GM20431 (cell line): ENCODE results near the gene TEX13D.
"Not testable (repeated sequence)": the region's sequence is repeated elsewhere in the genome, so short reads cannot be mapped to it uniquely, and the experiment has no call there.

ENCODE experiments used
- in situ Hi-C: fragments of 300-500 bp; cut with MseI, MboI; formaldehyde crosslinking; loops from one replicate; pipeline ENCODE4 v1.15.0; 2020; ENCODE audit warnings: low sequenced_read_pairs; ENCODE audit not compliant: unreplicated experiment

TEX13D gene

DNA sequence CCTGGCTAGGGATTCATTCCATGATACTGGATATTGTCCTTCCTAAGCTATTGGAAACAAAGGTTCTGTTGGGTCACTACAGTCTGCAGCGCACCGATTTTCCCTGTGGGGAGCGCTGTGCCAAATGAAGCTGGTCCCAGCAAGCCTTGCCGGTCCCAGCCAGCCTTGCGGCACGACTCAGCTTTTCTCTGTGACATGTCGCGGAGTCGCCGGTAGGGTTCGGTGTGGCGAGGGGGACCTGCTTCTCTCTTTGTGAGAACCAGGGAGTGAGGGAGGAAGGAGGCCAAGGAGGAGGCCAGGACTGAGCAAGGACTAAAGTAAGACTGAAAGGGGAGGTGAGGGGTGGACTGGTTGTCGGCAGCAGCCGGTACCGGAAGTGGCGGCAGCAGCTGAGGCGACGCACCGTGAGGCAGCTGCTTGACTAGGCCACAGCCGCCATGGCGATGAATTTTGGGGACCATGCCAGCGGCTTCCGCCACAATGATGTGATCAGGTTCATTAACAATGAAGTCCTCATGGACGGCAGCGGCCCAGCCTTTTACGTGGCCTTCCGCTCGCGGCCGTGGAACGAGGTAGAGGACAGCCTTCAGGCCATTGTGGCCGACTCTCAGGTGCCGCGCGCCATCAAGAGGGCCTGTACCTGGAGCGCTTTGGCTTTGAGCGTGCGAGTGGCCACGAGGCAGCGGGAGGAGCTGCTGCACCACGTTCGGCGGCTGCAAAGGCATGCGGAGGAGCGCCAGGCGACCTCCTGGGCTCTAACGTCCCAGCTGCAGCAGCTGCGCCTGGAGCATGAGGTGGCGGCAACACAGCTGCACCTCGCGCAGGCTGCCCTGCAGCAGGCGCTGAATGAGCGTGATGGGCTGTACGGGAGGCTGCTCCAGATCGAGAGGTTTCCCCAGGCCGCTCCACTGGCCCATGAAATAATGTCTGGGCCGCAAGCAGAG lies at the start of gene TEX13D:
Gene TEX13D (plus strand): TSS at position 180 of the 944 bp plus-strand sequence. CDS start 258 bp downstream, at position 438.
- in situ Hi-C loops = no loop called here

DNA sequence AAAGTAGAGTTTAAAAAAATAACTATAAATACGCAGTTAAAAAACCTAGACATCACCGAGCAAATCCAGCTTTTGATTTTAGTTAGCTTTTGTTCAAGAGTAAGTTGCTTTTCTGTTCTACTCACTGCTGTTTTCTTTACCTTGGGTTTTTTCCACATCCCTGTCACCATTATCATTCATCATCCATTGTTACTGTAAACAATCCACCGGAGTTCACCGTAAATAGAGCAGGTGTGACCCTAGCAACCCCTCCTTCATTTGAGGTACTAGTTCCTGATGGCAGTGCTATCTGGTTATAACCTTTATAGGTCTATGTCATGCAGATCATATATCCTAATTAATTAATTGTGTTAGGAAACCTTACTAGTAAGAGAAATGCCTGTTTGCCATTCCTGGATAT lies 43.0 kb upstream of the TEX13D start:
- in situ Hi-C loops = no loop called here

DNA sequence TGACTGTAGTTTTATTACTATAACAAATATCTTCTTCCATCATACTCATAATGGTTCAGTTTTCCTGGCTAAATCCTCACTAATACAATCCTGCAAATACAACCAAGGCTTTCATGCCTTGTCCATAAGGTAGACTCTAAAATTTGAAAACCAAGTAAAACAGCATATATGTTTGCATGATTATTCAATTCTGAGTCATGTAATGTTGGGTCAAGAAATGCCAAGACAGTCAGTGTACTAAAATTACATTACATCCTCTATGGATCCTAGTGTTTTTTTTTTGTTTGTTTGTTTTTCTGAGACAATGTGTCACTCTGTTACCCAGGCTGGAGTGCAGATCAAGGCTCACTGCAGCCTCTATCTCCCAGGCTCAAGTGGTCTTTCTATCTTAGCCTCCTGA lies 38.6 kb upstream of the TEX13D start:
- in situ Hi-C loops = no loop called here

DNA sequence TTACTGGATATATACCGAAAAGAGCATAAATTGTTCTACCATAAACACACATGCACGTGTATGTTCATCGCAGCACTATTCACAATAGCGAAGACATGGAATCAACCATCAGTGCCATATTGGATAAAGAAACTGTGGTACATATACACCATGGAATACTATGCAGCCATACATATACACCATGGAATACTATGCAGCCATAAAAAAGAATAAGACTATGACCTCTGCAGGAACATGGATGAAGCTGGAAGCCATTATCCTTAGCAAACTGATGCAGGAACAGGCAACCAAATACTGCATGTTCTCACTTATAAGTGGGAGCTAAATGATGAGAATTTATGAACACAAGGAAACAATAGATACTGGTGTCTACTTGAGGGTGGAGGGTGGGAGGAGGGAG lies 33.1 kb upstream of the TEX13D start:
- in situ Hi-C loops = not testable (repeated sequence)

DNA sequence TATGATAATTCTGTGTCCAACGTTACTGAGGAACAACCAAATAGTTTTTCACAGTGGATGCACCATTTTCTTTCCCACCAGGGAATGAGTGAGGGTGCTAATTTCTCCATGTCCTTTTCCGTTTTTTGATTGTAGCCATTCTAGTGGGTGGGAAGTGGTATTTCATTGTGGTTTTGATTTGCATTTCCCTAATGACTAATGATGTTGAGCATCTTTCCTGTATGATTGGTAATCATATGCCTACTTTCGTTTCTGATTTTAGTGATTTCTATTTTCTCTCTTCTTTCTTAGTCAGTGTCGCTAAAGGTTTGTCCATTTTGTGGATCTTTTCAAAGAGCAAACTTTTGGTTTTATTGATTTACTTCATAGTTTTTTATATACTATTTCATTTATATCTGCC lies 32.1 kb upstream of the TEX13D start:
- in situ Hi-C loops = no loop called here

DNA sequence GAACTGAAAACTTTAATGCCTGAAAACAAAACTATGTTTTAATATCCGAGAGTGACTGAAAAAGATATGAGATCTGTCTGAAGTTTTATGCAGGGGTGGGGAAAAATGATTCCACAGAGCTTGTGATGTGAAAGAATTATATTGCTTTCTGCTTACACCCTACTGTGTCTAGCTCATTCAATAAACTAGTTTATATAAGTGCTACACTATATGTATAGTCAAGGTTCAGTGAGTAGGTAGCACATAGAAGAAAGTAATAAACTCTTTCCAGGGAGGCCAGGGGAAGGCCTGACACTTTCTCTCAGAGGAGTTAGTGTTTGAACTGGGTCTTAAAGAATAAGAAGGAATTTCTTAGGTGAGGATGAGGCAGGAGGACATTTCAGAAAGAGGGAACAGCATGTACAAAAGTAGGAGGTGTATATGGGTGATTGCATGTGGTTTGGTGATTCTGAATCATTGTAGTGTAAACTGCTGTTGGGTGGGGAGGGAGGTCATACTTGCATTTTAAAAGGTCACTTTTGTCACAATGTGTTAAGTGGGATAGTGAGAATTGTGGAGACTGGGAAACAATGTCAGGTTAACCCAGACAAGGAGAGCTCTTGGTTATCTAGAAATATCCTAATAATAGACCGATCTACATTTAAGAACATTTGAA lies 25.1 kb upstream of the TEX13D start:
- in situ Hi-C loops = no loop called here

DNA sequence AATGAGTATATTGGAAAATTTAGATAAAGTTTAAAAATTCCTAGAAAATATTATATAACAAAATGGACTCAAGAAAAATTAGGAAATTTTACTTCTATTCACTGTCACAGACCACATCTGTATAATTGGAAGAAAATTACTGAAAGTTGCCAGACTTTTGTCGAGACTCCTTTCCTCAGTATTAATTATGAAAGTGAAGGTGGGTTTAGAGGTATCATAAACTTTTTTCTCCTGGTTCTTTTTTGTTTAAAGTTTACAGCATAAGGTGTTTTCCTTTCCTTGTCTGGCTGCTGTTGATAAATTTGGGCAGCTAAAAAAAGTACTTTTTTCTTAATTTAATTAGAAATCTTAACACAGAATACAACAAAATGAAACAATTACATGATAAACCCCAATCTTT lies 6.7 kb upstream of the TEX13D start:
- in situ Hi-C loops = no loop called here

DNA sequence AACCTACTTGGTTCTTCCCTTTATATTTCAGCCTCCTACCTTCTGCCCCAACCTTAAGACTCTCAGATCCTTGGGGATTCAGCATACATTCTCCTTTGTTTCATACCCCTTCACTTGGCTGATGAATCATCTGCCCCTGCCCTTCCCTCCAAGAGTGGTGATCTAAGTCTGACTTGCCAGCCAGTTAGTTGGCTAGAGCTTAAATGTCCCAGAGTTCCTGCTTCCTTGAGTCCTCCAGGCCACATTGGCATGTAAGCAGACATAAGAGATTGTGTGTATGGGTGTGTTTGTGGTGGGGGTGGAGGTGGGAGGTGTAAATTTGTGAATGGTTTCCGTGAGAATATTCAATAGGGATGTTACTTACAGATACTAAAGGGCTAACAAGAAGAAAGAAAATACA lies 3.7 kb upstream of the TEX13D start:
- in situ Hi-C loops = no loop called here

DNA sequence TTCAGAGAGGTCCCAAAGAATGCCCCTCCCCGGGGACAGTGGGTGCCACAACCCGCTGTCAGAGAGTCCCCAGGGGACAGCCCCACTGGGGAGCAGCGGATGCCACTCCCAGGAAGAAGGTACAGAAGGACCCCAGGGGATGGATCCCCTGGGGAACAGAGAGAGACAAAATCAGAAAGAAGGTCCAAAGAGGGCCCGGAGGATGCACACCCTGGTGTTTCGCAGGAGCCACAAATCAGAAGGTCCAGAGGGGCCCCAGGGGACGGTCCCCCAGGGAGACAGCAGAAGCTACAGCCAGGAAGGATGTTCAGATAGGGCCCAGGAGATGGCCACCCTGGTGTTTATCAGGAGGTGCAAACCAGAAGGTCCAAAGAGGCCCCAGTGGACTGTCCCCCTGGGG lies 1.4 kb downstream of the TEX13D start:
- in situ Hi-C loops = no loop called here

DNA sequence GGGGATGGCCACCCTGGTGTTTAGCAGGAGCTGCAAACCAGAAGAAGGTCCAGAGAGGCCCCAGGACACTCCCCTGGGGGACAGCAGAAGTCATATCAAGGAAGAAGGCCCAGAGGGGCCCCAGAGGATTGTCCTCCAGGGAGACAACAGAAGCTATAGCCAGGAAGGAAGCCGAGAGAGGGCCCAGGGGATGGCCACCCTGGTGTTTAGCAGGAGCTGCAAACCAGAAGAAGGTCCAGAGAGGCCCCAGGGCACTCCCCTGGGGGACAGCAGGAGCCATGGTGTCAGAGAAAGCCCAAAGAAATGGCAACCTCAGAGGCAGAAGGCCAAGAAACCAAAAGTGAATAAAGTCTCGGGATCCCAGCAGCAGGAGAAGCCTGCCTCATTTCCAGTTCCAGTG lies 2.1 kb downstream of the TEX13D start:
- in situ Hi-C loops = not testable (repeated sequence)

DNA sequence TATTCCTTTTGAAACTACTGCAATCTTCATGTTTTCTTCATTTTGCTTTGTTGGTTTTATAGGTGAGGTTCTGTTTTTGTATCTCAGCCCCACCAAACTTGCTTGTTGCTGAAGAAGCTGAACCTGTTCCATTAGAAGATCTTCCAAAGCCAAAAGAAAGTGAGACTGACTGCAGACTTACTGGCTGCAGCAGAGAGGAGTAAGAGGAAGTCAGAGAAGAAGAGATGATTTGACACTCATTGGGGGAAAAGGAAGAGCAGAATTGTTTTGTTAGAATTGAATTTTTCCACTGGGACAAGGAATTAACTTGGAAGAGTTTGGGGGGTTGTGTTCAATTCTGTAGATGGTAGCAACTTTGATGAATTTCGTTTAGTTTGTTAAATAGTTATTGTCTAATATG lies 3.1 kb downstream of the TEX13D start:
- in situ Hi-C loops = no loop called here

DNA sequence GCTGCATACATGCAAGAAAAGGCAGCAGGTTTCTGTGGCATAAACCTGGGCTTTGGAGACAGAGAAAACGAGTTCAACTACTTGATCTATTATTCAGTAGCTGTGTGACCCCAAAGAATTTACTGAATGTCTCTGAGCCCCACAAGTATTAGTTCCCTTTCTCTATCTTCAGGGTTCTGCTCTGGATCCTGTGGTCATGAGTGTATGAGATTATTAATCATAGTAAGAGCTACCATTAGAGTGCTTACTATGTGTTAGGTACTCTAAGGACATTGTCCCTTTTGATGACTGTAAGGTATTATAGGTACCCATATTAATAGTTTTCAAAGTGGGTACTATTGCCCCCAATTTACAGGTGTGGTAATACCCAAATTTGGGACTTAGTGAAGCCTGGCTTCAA lies 5.5 kb downstream of the TEX13D start:
- in situ Hi-C loops = no loop called here

DNA sequence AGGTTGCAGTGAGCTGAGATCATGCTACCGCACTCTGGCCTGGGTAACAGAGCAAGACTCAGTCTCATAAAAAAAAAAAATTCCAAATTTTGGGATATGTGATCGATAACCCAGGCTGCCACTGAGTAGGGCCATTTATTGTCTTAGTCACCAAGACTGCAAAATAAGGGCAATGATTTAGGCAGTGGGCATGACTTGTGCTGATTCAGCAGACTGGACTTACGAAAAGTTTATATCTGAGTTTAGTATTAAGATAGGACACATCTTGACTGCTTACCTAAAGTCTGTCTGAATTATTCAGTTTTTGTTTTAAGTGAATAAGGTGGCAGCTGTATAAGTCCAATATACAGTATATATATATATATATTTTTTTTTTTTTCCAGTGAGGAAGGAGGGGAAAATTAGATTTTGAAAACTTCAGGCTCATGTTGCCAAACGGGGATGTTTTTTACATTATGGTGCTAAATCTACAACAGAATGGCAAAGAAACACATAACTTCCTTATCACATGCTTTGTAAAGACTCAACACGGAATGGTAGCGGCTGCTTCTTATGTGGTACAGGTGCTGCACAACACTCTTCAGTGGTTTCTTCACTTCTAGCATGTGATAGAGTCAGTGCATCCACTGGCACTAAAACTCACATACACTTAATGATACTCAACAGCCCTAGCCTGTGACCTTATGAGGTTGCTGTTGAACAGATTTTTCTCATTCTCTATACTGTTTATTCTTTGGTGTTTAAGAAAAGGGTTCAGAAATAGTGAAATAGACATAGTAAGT lies 6.5 kb downstream of the TEX13D start:
- in situ Hi-C loops = no loop called here

DNA sequence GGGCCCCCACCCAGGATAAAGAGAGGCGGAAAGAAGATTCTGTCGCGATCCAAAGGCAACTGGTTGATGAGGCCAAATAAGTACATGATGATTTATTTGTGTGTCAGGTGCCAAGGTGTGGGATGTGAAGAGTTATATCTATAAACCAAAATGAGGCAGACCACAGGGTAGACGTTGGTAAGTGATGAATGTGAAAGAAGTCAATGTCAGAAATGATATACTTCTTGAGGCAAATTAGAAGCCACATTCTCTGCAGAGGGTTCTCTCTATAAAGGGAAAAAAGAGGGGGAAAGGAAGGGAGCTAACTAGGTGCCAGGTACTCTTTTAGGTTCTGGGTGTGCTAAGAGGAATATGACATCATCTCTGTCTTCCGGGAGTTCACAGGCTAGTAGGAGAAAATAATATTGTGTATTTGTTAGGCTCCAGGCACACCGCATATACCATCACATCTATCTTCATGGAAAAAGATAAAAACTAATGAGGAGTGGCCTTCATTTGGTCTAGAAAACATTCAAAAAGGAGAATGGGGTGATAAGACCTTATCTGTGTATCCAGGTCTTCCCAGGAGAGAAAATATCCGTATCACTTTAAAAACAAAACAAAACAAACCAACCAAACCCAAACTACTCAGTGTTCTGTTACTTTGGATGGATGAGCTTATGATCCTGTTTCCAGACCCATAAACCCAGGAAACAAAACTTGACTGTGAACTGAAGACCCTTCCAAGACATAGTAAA lies 9.1 kb downstream of the TEX13D start:
- in situ Hi-C loops = no loop called here

DNA sequence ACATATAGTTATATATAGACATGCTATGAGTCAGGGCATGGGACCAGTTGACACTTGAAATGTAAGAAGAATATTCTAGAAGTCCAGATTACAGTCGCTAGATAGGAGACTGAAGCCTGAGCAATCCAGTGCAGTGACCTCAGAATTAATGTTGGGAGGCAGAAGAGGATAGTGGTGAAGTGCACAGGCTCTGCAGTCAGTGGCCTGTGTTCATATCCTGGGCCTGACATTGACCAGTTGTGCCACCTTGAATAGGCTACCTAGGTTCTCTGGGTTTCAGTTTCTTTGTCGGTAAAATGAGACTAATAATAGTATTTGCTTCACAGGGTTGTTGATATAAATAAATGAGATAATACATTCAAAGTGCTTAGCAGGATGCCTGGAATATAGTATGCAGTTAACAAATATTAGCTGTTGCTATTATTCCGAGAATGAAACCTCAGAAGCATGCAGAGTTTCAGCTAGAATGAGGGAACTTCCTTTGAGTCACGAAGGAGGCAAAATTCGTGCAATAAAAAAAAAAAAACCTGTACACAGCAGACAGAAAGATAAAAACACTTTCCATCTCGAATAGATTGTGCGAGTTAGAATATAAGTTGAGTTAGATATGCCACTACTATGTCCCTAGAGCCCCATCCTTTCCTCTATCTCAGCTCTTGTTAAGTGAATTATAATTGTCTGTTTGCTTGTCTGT lies 9.9 kb downstream of the TEX13D start:
- in situ Hi-C loops = no loop called here

DNA sequence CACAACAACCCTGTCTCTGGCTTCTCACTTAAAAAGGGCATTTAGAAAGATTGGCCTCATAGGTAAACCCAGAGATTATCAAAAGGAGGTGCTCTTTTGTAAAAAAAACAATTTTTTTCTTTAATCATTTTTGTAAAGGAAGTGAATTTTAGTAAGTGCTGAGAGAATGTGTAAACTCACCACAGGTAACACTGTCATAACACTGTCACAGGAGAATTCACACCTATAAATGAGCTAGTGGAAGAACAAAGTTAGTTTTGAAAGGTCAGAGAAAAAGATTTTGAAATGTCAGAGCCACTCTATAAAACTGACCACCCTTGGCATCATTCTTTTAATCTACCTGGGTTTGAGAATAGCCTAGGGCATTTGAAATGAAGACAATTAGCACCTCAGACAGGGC lies 10.6 kb downstream of the TEX13D start:
- in situ Hi-C loops = no loop called here

DNA sequence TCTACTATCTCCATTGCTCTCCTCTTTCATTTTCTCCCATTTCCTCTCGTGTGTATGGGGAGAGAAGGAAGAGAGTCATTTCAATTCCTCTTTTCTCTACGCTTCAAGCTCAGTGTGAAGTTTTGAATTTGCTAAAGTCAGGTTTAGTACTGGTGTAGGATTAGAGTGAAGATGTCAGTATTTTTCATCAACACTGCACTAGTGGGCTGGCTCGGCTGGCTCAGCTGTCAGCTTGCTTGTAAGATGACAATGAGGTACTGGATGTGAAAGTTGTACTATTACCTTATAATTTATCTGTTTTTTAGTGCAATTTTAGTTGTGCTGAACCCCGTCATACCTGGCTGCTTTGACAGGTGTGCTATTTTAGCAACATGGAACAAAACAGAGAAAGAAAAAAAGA lies 11.8 kb downstream of the TEX13D start:
- in situ Hi-C loops = no loop called here

DNA sequence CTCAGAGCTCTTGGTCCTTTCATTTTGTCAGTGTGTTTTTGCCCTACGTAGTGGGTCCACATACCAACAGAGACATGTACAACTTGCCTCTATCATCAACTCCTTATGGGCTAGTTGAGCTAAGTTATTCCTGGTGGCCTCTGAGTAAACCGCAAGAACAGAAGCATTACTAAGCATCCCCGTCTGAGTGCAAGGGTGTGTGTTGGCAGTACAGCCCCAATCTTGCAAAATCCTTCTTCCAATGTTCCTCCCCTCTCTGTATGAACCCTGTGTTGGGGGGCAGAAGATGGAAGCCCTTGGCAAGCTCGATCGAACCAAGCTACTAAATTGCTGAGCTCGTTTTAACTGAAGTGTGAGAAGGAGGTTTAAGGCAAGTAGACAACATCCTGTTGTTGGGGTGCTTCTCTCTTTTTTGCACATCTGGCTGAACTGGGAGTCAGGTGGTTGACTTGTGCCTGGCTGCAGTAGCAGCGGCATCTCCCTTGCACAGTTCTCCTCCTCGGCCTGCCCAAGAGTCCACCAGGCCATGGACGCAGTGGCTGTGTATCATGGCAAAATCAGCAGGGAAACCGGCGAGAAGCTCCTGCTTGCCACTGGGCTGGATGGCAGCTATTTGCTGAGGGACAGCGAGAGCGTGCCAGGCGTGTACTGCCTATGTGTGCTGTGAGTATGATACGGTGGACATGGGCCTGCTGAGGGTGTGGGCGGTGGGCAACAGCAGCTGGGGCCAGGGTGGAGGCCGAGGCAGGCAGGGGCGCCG lies 13.8 kb downstream of the TEX13D start, which contains the start of gene SH2D1A:
Gene SH2D1A (plus strand): TSS at position 447 of the 760 bp plus-strand sequence. CDS start 80 bp downstream, at position 527.
- in situ Hi-C loops = no loop called here

DNA sequence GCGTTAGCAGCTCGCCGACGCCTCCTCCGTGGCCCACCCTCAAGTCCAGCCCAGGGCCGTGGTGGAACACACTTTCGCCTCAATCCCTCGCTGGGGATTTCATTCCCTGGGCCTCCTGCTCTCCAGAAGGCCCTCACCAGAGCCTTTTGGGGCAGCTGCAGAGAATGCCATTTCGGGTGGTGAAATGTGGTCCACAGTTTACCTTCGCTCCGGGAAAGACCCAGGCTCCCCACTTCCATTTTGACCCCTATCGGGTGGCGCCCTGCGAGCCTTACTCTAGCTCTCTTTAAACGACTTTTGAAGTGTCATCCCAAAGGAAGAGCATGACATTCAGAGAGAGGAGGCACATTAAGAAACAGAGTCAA lies 14.4 kb downstream of the TEX13D start:
- in situ Hi-C loops = no loop called here
